ENCODE data around the gene THAP3. TPM values are rescaled to one million over a fixed set of nuclear protein-coding genes. Genes with fewer than 3 reads are reported as not detected.

The THAP3 gene
- total and polyA plus RNA-seq, 5 donors from 2014 or later, result 14.3 to 32.9 (median 23.5) TPM

DNA sequence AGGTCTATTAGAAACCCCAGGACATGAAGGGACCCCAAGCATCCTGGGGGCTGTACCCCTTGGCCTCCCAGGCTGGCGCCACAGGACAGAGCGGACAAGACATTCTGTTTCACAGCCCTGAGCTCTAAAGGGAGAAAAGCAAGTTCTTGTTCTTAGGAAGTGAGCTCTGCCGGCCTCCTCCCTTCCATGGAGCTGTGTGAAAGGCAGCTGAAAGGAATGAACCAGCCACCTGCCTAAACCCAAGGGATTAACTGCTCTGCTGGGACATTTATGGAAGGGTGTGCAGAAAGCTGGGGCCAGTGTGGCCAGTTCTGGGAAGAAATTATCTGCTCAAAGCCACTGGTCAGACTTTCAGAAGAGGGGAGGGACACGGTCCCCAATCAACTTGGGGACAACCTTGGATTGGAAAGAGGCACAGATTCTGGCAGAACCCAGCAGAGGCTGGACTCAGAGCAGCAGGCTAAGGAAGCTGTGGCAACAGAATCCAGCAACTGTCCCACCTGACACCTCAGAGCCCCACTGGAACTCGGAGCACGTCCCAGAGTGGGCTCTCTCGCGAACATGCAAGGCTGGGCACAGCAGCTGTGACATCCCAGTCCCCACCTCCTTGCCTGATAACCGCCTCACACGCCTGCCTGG is 24.1 kb upstream of the THAP3 start:
- no peak for ATAC-seq (ENCODE audit: low read depth in 2 of 2)
- H3K4me3 Mint-ChIP-seq, result peak overlapping the region; percentile 98
- H3K36me3 Mint-ChIP-seq, result peaks cover 9% of the 10 kb centered on the region
- no peak for DNase-seq
- H3K27me3 Mint-ChIP-seq, result peaks cover 4% of the 10 kb centered on the region
- Histone ChIP-seq H3K4me3 (ENCODE audit: low read depth, low read length) (peak overlapping the region; percentile 91), H3K27ac (ENCODE audit: insufficient read depth, low read length, poor library complexity, severe bottlenecking) (peak overlapping the region; percentile 90), H3K9me3 (ENCODE audit: control insufficient read depth in 2 of 2, low read length in 2 of 2) (no peaks in the 10 kb centered on the region), H3K4me1 (ENCODE audit: control insufficient read depth, insufficient read depth, low read length, poor library complexity, severe bottlenecking) (peaks cover 56% of the 10 kb centered on the region), H3K36me3 (ENCODE audit: control insufficient read depth, insufficient read depth, low read length) (peaks cover 26% of the 10 kb centered on the region), H3K27me3 (ENCODE audit: control insufficient read depth, insufficient read depth, low read length) (no peaks in the 10 kb centered on the region)
- H3K9me3 Mint-ChIP-seq, result no peaks in the 10 kb centered on the region
- peak overlapping the region; percentile 93 to 96 (median 94) for H3K27ac Mint-ChIP-seq
- H3K4me1 Mint-ChIP-seq, result peaks cover 8 to 59% (median 22%) of the 10 kb centered on the region in 4 donors

DNA sequence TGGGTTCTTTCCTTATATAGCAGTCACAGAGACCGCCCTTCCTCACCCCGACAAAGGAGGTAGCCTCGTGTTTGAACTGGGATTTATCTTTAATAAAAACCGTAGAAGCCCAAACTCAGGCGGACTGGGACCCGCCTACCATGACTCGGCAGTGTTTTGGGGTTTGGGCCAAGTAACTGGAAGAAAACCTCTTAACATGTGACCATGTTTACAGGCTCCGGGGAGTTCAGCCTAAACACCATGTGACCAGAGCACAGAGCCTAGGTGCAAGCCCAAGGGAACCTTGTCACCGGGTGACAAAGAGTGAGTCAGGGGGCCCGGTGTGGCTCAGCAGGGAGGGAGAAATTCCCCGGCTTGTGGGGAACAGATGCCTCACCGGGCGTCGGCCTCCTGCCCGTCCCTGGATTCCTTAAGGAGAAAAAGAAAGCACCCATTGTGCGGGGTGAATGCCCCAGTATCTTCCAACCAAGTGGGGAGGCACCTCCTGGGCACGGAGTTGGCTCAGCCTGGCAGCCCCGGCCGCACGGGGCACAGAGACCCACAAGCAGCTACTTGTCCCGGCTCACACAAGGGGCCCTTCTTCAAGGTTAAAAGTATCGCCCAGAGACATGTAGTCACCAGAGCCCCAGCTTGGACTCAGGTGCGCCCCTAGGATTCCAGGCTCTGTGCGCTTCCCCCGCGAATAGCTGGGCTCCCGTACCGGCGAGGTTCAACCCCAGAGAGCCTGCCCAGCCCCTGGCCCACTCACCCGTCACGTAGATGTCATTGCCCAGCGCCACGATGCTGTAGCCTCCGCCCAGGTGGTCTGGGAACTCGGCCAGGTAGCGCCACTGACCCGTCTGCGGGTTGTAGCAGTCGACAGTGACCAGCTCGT is 23.4 kb upstream of the THAP3 start:
- no peaks in the 10 kb centered on the region for H3K27me3 ChIP-seq (ENCODE audit: control insufficient read depth, insufficient read depth, low read length)
- no peaks in the 10 kb centered on the region for H3K9me3 ChIP-seq (ENCODE audit: control insufficient read depth in 2 of 2, low read length in 2 of 2)
- H3K27ac ChIP-seq (ENCODE audit: insufficient read depth, low read length, poor library complexity, severe bottlenecking), result peak overlapping the region; percentile 90
- Mint-ChIP-seq H3K27ac (peak overlapping the region; percentile 93 to 96 (median 94)), H3K9me3 (no peaks in the 10 kb centered on the region), H3K4me3 (peak overlapping the region; percentile 98), H3K36me3 (peaks cover 3% of the 10 kb centered on the region), H3K4me1 (peaks cover 8 to 51% (median 16%) of the 10 kb centered on the region in 4 donors), H3K27me3 (peaks cover 3% of the 10 kb centered on the region)
- ATAC-seq (ENCODE audit: low read depth in 2 of 2) (peak; percentile 40 to 48), DNase-seq (peak; percentile 51 to 89 (median 55))
- peak overlapping the region; percentile 91 for H3K4me3 ChIP-seq (ENCODE audit: low read depth, low read length)
- H3K36me3 ChIP-seq (ENCODE audit: control insufficient read depth, insufficient read depth, low read length), result peaks cover 19% of the 10 kb centered on the region
- peaks cover 56% of the 10 kb centered on the region for H3K4me1 ChIP-seq (ENCODE audit: control insufficient read depth, insufficient read depth, low read length, poor library complexity, severe bottlenecking)

- Mint-ChIP-seq H3K4me1 (peaks cover 8 to 44% (median 16%) of the 10 kb centered on the region in 4 donors), H3K36me3 (no peaks in the 10 kb centered on the region), H3K4me3 (peak overlapping the region; percentile 98), H3K27ac (peak overlapping the region in 2 of 3 donors; percentile 93 to 94), H3K9me3 (no peaks in the 10 kb centered on the region), H3K27me3 (no peaks in the 10 kb centered on the region)
- Histone ChIP-seq H3K36me3 (ENCODE audit: control insufficient read depth, insufficient read depth, low read length) (peaks cover 11% of the 10 kb centered on the region), H3K4me3 (ENCODE audit: low read depth, low read length) (peak overlapping the region; percentile 91), H3K27ac (ENCODE audit: insufficient read depth, low read length, poor library complexity, severe bottlenecking) (peak overlapping the region; percentile 90), H3K27me3 (ENCODE audit: control insufficient read depth, insufficient read depth, low read length) (no peaks in the 10 kb centered on the region), H3K4me1 (ENCODE audit: control insufficient read depth, insufficient read depth, low read length, poor library complexity, severe bottlenecking) (peaks cover 50% of the 10 kb centered on the region), H3K9me3 (ENCODE audit: control insufficient read depth in 2 of 2, low read length in 2 of 2) (no peaks in the 10 kb centered on the region)
- peak; percentile 31 to 32 for ATAC-seq (ENCODE audit: low read depth in 2 of 2)
- peak; percentile 13 to 55 (median 26) for DNase-seq
Observed at GRCh38 chr1:6601923-6602668, 22.6 kb upstream of the THAP3 start.

- H3K4me1 Mint-ChIP-seq, result peaks cover 8 to 38% (median 16%) of the 10 kb centered on the region in 4 donors
- Histone ChIP-seq H3K4me3 (ENCODE audit: low read depth, low read length) (peak within 1 kb of the TSS; percentile 91), H3K9me3 (ENCODE audit: control insufficient read depth in 2 of 2, low read length in 2 of 2) (no peaks in the 10 kb centered on the region), H3K36me3 (ENCODE audit: control insufficient read depth, insufficient read depth, low read length) (peaks cover 4% of the 10 kb centered on the region), H3K27ac (ENCODE audit: insufficient read depth, low read length, poor library complexity, severe bottlenecking) (peak within 1 kb of the TSS; percentile 90), H3K27me3 (ENCODE audit: control insufficient read depth, insufficient read depth, low read length) (no peaks in the 10 kb centered on the region), H3K4me1 (ENCODE audit: control insufficient read depth, insufficient read depth, low read length, poor library complexity, severe bottlenecking) (peaks cover 43% of the 10 kb centered on the region)
- peak; percentile 77 to 90 (median 79) for DNase-seq
- no peaks in the 10 kb centered on the region for H3K36me3 Mint-ChIP-seq
- no peaks in the 10 kb centered on the region for H3K27me3 Mint-ChIP-seq
- peak within 1 kb of the TSS; percentile 98 for H3K4me3 Mint-ChIP-seq
- H3K27ac Mint-ChIP-seq, result peak within 1 kb of the TSS; percentile 95 to 96 (median 96)
- no peaks in the 10 kb centered on the region for H3K9me3 Mint-ChIP-seq
- ATAC-seq (ENCODE audit: low read depth in 2 of 2), result peak; percentile 64 to 66
Observed at GRCh38 chr1:6602669-6603237, 21.9 kb upstream of the THAP3 start, which contains the start of gene KLHL21. TSS of gene KLHL21 (minus strand) at chr1:6602869. CDS start at chr1:6602817, 52 bp downstream.

DNA sequence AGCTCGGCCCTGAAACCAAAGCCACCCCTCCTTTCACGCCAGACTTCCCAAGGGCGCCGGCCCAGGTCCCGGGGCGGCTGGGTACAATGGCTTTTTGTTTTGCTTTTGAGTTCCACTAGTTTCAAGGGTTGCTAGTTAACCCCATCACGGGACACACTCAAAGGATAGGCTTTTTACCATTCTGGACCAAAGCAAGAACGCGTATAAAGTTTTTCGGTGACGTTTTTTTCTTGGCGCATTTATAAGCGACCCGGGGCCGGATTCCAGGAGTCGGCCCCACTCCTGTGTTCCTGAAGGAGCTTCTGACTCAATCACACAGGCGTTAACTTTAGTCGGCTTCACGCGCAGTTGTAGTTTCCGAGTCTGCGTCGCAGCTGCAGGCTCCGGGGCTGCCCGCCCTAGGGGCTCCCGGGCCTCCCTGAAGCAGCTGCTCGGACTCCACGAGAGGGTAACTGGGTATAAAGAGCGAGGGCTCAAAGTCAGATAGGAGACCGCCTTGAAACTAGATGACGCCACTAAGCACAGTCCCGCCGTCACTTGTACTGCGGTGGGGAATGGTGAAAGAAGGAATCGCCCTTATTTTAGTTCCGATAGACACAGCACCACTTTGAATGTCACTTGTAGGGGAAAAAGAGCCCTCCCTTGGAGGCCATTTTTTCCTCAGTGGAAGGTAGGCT is 21.3 kb upstream of the THAP3 start:
- Mint-ChIP-seq H3K9me3 (no peaks in the 10 kb centered on the region), H3K36me3 (no peaks in the 10 kb centered on the region), H3K4me3 (peak overlapping the region; percentile 90 to 98 (median 94)), H3K27me3 (no peaks in the 10 kb centered on the region), H3K27ac (peak overlapping the region; percentile 95 to 96 (median 96)), H3K4me1 (peaks cover 8 to 34% (median 16%) of the 10 kb centered on the region in 4 donors)
- peak; percentile 33 to 37 for ATAC-seq (ENCODE audit: low read depth in 2 of 2)
- H3K4me3 ChIP-seq (ENCODE audit: low read depth, low read length), result peak overlapping the region; percentile 83
- no peaks in the 10 kb centered on the region for H3K36me3 ChIP-seq (ENCODE audit: control insufficient read depth, insufficient read depth, low read length)
- peak; percentile 38 to 73 (median 69) for DNase-seq
- peak overlapping the region; percentile 90 for H3K27ac ChIP-seq (ENCODE audit: insufficient read depth, low read length, poor library complexity, severe bottlenecking)
- H3K27me3 ChIP-seq (ENCODE audit: control insufficient read depth, insufficient read depth, low read length), result no peaks in the 10 kb centered on the region
- peaks cover 37% of the 10 kb centered on the region for H3K4me1 ChIP-seq (ENCODE audit: control insufficient read depth, insufficient read depth, low read length, poor library complexity, severe bottlenecking)
- H3K9me3 ChIP-seq (ENCODE audit: control insufficient read depth in 2 of 2, low read length in 2 of 2), result no peaks in the 10 kb centered on the region

- H3K27ac ChIP-seq (ENCODE audit: insufficient read depth, low read length, poor library complexity, severe bottlenecking), result peak overlapping the region; percentile 90
- H3K27me3 ChIP-seq (ENCODE audit: control insufficient read depth, insufficient read depth, low read length), result no peaks in the 10 kb centered on the region
- Mint-ChIP-seq H3K4me1 (peaks cover 7 to 29% (median 15%) of the 10 kb centered on the region in 4 donors), H3K27me3 (no peaks in the 10 kb centered on the region), H3K36me3 (no peaks in the 10 kb centered on the region), H3K9me3 (no peaks in the 10 kb centered on the region), H3K4me3 (peak overlapping the region; percentile 90 to 98 (median 94)), H3K27ac (peak overlapping the region; percentile 95 to 96 (median 96))
- peak overlapping the region; percentile 83 for H3K4me3 ChIP-seq (ENCODE audit: low read depth, low read length)
- no peaks in the 10 kb centered on the region for H3K9me3 ChIP-seq (ENCODE audit: control insufficient read depth in 2 of 2, low read length in 2 of 2)
- ATAC-seq (ENCODE audit: low read depth in 2 of 2) (no peak), DNase-seq (peak in 1 of 3 donors; percentile 10)
- no peaks in the 10 kb centered on the region for H3K36me3 ChIP-seq (ENCODE audit: control insufficient read depth, insufficient read depth, low read length)
- peaks cover 30% of the 10 kb centered on the region for H3K4me1 ChIP-seq (ENCODE audit: control insufficient read depth, insufficient read depth, low read length, poor library complexity, severe bottlenecking)
Observed at GRCh38 chr1:6603915-6604558, 20.6 kb upstream of the THAP3 start.
